ENCODE data around the gene NFKBIZ.

NFKBIZ gene

DNA sequence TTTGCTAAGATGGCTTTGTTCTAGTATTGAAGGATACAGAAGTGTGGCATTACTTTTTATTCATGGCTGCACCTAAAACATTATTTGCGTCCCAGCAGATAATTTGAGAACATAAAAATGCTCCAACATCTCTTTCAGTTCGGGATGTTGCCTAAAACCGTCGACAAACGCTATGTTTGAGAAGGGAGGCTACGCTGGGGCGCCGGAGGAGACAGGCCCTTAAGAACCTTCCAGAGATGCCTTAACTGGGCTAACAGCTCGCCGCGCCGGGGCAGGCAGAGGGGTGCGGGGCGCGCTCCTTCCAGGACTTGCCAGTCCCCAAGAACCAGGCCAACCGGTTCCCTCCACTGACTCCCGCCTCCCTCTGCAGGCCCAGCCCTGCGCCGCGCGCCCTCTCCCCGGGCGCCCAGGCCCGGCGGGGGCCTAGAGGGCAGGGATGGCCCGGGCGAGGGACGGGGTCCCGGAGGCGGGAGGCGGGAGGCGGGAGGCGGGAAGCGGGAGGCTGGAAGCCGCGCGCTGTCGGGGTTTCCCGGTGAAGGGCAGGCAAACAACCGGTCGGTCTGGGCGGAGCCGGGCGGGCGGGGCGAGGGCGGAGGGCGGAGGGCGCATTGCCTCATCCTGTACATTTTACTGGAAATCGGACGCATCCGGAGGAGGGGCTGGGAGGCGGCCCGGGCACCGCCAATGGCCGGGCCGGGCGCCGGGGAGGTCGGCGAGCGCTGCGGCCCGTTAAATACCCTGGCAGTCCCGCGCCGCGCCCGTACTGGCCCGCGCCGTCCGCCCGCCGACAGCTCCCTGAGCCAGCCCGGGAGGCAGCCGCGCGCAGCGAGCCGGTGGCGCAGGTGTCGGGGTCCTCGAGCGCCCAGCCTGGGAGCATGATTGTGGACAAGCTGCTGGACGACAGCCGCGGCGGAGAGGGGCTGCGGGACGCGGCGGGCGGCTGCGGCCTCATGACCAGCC, at the start of gene NFKBIZ:
TSS of gene NFKBIZ (plus strand) at position 761 of the 960 bp plus-strand sequence. CDS start at position 876, 115 bp downstream.
- FAIRE-seq: no peak

GRCh38 chr3:101801174-101801573, 48.1 kb upstream of the NFKBIZ start:
- no peak for FAIRE-seq

DNA sequence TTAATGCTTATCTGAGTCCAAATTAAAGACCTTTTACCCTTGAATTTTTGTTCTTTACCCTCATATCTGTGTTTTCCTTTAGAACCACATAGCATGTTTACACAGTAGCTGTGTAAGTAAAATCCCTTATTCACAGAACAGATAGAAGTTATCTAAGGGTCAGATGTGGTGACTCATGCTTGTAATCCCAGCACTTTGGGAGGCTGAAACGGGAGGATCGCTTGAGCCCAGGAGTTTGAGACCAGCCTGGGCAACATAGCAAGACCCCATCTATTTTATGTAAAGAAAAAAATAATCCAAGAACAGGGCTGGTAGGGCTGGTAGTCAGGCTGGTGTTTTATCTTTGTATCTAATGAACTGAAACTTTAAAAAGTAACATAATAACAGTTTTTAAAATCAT, 47.1 kb upstream of the NFKBIZ start:
- no peak for FAIRE-seq

- peak; percentile 88 for FAIRE-seq
Observed at GRCh38 chr3:101803173-101803782, 46.0 kb upstream of the NFKBIZ start.

DNA sequence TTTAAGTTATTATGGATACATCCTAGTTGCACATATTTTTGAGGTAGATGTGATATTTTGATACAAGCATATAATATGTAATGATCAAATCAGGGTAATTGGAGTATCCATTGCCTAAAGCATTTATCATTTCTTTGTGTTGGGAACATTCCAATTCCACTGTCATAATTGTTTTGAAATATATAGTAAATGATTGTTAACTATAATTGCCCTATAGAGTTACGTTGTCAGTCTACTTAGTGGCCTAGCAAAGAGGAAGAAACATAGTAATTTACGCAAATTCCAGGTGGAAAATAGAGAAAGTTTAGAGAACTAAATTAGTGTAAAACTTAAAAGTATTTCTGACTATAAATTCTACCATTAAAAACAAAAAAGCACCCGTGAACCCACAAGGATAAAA, 45.4 kb upstream of the NFKBIZ start:
- FAIRE-seq: no peak

DNA sequence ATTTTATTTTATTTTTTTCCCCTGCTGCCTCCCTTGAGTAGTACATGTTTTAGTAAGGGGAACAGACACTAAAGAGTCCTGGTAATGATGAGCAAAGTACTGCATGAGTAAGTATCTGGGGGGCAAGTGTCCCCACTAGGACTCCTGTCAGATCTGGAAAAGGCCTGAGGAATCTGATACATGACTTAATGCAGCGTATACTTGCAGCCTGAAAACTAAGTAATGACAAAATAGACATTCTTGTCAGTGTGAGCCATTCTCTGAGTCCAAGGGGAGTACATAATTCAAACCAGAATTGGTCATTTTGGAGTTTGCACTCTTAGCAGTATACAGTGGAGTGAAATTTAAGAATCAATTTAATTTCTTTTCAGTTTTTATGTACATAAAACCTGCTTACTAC, 42.8 kb upstream of the NFKBIZ start:
- FAIRE-seq: no peak

GRCh38 chr3:101807888-101808287, 41.4 kb upstream of the NFKBIZ start:
- no peak for FAIRE-seq

GRCh38 chr3:101809178-101810021, 39.9 kb upstream of the NFKBIZ start:
- no peak for FAIRE-seq

DNA sequence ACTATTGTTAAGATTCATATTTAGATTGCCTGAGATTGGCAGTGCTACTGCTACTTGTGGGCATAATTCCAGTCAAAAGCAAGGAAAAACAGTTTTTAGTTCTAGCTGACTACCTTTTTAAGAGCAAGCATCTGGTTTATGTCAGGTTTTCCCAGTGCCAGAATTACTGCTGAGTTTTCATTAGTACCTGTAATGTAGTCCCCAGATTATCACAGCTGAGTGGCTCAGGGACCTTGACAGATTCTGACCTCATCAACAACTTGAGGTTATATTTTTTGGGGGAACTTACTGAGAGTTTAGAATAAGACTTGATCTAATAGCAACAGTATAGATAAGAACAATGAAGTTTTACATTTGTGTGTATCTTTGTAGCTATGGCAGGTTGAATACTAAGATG, 39.3 kb upstream of the NFKBIZ start:
- no peak for FAIRE-seq

GRCh38 chr3:101811875-101812274, 37.4 kb upstream of the NFKBIZ start:
- FAIRE-seq: no peak

DNA sequence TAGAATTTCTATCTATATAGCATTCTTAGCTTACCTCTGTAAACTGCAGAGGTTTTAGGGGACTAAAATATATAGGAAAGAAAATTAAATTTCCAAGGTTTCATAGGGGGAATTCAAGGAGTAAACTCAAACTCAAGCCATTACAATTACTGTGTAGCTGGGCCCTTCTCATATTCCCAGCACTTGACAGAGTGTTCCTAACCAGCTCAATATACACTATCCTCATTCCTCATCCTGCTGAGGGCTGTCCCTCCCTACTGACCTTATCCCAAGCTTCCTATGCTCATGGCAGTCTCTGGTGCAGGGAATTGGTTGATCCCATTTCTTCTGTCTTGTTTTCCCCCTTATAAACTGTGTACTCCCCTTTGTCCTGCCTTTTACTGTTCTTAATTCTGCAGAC, 36.4 kb upstream of the NFKBIZ start:
- no peak for FAIRE-seq

DNA sequence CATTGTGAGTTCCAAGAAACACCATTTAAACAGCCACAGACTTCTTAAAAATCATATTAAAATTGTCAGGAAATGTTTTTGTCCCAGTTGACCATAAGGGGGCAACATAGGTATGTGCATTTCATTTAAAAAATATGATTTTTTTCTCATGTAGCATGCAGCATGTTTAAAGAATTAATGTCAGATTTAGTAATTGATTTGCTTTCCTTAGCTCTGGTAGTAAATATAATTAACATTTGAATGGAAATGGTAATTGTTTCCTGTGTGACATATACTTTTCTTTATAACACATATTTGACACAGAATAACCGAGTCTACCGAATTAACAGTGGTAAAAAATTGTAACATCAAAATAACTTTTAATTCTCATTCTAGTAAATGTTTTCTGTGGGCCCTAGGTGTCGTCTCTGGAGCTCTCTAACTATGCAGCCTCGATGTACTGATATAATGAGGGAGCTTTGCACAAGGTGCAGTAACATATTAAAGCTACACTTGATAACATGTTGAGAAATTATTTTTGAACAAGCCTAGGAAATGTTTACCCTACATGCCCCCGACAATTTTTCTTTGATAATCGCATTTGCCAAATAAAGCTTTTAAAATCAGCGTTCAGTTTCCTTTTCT, 35.4 kb upstream of the NFKBIZ start:
- FAIRE-seq: peak; percentile 55

DNA sequence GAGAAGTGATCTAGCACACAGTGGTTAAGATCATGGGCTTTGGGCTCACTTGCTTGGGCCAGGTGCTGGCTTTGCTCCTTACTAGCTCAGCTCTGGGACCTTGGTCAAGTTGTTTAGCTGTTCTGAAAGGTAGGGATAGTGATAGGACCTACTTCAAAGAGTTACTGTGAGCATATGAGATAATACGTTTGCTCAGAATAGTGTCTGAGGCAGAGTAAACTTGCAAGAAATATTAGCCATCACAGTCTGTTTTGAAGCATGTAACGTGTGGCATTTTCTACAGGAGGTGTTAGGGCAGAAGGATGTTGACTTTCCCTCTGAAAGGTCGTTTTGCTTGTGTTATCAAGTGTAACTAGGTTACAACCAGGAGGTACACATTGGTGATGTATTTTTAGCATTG, 34.5 kb upstream of the NFKBIZ start:
- no peak for FAIRE-seq

GRCh38 chr3:101816215-101817149, 32.8 kb upstream of the NFKBIZ start:
- no peak for FAIRE-seq

DNA sequence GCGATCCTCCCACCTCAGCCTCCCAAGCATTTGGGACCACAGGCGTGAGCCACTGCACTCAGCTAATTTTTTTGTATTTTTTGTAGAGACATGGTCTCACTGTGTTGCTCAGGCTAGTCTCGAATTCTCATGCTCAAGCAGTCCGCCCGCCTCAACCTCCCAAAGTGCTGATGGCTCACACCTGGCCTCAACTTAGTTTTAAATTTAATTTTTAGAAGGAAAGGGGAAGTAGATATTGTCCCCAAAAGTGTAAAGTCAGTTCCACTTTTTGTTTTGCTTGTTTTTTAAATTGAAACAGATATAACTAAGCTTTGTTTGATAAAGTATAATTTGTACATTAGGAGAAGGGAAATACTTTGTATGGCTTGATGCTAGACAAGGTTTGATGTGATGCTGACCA, 31.3 kb upstream of the NFKBIZ start:
- no peak for FAIRE-seq

DNA sequence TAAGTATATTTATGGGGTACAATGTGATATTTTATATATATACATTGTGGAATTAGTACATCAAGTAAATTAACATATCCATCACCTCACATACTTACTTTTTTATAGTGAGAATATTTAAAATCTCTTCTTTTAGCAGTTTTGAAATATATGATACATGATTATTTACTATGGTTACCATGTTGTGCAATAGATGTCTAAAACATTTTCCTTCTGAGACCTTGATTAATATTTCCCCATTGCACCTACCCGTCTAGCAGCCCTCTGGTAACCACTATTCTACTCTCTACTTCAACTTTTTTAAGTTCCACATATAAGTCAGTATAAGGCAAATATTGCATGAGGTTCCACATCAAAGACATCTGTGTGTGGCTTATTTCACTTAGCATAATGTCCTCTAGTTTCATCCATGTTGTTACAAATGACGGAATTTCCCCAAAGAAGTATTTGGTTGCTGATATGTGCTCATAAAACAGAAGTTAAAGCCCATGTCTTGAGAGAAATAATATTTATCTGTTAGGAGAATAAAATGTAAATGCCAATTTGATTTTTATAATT, 29.6 kb upstream of the NFKBIZ start:
- no peak for FAIRE-seq

DNA sequence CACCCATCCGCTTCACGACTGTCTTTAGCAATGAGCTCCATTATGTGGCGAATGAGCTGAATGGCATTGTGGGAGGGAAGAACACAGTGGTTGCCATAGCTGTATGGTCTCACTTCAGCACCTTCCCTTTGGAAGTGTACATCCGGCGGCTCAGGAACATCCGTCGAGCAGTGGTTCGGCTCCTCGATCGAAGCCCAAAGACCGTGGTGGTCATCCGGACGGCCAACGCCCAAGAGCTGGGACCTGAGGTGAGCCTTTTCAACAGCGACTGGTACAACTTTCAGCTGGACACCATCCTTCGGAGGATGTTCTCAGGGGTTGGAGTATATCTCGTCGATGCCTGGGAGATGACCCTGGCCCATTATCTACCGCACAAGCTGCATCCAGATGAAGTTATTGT, 27.8 kb upstream of the NFKBIZ start:
- no peak for FAIRE-seq

DNA sequence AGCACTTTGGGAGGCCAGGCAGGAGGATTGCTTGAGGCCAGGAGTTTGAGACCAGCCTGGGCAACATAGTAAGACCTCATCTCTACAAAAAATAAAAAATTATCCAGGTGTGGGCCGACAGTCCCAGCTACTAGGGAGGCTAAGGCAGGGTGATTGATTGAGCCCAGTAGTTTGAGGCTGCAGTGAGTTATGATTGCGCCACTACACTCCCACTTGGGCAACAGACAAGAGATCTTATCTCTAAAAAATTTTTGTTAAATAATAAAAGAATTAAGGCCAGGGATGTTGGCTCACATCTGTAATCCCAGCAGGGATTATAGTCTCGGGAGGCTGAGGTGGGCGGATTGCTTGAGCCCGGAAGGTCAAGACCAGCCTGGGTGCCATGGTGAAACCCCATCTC, 25.8 kb upstream of the NFKBIZ start:
- FAIRE-seq: no peak

DNA sequence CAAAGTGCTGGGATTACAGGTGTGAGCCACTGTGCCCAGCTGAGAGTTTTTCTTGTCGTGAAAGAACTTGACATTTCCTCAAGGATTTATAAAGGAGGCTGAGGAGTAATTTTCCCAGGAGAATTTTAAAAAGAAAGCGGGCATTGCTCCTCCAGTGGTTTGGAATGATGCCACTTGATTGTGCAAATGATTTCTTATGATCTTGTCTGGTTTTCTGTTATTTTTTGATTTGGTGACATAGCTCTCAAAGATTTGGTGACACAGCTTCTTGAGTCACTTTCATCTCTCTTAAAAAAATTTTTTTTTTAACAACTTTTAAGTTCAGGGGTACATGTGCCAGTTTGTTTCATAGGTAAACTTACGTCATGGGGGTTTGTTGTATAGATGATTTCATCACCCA, 24.6 kb upstream of the NFKBIZ start:
- FAIRE-seq: no peak

GRCh38 chr3:101825904-101826445, 23.3 kb upstream of the NFKBIZ start:
- FAIRE-seq: no peak

Data from TTC549 (cell line).